HEK293 (cell line): Measurements from ENCODE around the gene HAND1.

Source experiments
- PRDM1 ChIP-seq: fragments of 450-650 bp; formaldehyde crosslinking; IDR thresholded peaks from 2 replicates; pipeline ENCODE4; 2016; ENCODE audit warnings: missing biosample characterization, missing genetic modification characterization
- REPIN1 ChIP-seq: fragments of 450-650 bp; formaldehyde crosslinking; IDR thresholded peaks from 2 replicates; pipeline ENCODE4 v1.5.1; 2017; ENCODE audit warnings: missing biosample characterization, missing genetic modification characterization, low read depth
- YY1 ChIP-seq: fragments of 450-650 bp; formaldehyde crosslinking; IDR thresholded peaks from 2 replicates; pipeline ENCODE4 v1.5.1; 2018; ENCODE audit warnings: missing biosample characterization, missing genetic modification characterization
- ZNF274 ChIP-seq, 2 experiments: fragments of 200-500 bp in 1 of 2; fragments of 450-650 bp in 1 of 2; sonication (Bioruptor generic) in 1 of 2; formaldehyde crosslinking in 1 of 2; IDR thresholded peaks; 2 replicates each; pipeline versions ENCODE4 v1.5.1 to v1.6.1; 2014 to 2016; ENCODE audit warnings: borderline replicate concordance in 1 of 2, inconsistent platforms in 1 of 2, low read length in 1 of 2, missing biosample characterization in 1 of 2, missing genetic modification characterization in 1 of 2
- TF ChIP-seq, protein P1 (sequence below): fragments of 450-650 bp; formaldehyde crosslinking; IDR thresholded peaks from 2 replicates; pipeline ENCODE4 v1.5.1; 2016; ENCODE audit warnings: missing biosample characterization, missing genetic modification characterization
- TF ChIP-seq, protein P2 (sequence below): fragments of 450-650 bp; formaldehyde crosslinking; IDR thresholded peaks from 2 replicates; pipeline ENCODE4 v1.5.1; 2016; ENCODE audit warnings: missing biosample characterization, missing genetic modification characterization
- TF ChIP-seq, protein P3 (sequence below): fragments of 450-650 bp; formaldehyde crosslinking; IDR thresholded peaks from 2 replicates; pipeline ENCODE4 v1.5.0; 2017; ENCODE audit warnings: missing biosample characterization, missing genetic modification characterization, borderline replicate concordance
- TF ChIP-seq, protein P4 (sequence below): fragments of 450-650 bp; formaldehyde crosslinking; IDR thresholded peaks from 2 replicates; pipeline ENCODE4 v1.5.1; 2016; ENCODE audit warnings: missing biosample characterization, missing genetic modification characterization

DNA sequence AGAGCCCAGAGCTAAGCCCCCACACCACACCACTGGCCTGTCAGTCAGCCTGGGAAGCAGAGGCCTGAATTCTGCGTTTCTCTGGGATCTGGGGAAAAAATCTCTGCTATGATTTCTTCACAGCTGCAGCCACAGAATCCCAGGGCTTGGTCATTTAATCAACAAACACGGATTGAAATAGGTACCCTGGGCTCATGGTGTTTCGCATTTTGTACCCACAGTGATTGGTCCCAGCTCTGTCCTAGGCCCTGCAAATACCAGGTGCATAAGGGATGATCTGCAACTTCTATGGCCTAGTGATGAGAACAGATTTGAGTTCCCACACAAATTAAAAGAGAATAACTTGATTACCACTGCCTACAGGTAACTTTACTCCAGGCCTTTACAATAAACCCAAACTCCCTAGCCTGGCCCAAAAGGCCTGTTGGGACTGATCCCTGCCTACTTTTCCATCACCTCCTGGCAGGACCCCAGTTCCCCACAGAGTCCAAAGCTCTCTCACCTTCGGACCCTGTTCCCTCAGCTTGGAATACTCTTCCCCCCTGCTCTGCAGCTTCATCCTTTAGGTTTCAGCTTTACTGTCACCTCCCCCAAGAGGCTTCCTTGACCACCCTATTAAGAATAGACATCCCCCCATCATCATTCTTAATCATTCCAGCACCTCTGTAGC is 46.9 kb downstream of the HAND1 start:
- TF ChIP-seq, protein P1, sequence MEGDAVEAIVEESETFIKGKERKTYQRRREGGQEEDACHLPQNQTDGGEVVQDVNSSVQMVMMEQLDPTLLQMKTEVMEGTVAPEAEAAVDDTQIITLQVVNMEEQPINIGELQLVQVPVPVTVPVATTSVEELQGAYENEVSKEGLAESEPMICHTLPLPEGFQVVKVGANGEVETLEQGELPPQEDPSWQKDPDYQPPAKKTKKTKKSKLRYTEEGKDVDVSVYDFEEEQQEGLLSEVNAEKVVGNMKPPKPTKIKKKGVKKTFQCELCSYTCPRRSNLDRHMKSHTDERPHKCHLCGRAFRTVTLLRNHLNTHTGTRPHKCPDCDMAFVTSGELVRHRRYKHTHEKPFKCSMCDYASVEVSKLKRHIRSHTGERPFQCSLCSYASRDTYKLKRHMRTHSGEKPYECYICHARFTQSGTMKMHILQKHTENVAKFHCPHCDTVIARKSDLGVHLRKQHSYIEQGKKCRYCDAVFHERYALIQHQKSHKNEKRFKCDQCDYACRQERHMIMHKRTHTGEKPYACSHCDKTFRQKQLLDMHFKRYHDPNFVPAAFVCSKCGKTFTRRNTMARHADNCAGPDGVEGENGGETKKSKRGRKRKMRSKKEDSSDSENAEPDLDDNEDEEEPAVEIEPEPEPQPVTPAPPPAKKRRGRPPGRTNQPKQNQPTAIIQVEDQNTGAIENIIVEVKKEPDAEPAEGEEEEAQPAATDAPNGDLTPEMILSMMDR (tag by site-specific recombination), result no peak
- TF ChIP-seq, protein P2, sequence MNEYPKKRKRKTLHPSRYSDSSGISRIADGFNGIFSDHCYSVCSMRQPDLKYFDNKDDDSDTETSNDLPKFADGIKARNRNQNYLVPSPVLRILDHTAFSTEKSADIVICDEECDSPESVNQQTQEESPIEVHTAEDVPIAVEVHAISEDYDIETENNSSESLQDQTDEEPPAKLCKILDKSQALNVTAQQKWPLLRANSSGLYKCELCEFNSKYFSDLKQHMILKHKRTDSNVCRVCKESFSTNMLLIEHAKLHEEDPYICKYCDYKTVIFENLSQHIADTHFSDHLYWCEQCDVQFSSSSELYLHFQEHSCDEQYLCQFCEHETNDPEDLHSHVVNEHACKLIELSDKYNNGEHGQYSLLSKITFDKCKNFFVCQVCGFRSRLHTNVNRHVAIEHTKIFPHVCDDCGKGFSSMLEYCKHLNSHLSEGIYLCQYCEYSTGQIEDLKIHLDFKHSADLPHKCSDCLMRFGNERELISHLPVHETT (tag by site-specific recombination), result no peak
- TF ChIP-seq PRDM1 (tag by site-specific recombination) (no peak), ZNF274 (IDR thresholded peaks at IDR 0.05; ENCODE audit: low read length) (no peak), ZNF274 (tag by site-specific recombination; IDR thresholded peaks at IDR 0.05; ENCODE audit: borderline replicate concordance) (no peak), REPIN1 (tag by site-specific recombination) (no peak), YY1 (tag by site-specific recombination) (no peak)
- TF ChIP-seq, protein P3, sequence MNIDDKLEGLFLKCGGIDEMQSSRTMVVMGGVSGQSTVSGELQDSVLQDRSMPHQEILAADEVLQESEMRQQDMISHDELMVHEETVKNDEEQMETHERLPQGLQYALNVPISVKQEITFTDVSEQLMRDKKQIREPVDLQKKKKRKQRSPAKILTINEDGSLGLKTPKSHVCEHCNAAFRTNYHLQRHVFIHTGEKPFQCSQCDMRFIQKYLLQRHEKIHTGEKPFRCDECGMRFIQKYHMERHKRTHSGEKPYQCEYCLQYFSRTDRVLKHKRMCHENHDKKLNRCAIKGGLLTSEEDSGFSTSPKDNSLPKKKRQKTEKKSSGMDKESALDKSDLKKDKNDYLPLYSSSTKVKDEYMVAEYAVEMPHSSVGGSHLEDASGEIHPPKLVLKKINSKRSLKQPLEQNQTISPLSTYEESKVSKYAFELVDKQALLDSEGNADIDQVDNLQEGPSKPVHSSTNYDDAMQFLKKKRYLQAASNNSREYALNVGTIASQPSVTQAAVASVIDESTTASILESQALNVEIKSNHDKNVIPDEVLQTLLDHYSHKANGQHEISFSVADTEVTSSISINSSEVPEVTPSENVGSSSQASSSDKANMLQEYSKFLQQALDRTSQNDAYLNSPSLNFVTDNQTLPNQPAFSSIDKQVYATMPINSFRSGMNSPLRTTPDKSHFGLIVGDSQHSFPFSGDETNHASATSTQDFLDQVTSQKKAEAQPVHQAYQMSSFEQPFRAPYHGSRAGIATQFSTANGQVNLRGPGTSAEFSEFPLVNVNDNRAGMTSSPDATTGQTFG (tag by site-specific recombination), result no peak
- TF ChIP-seq, protein P4, sequence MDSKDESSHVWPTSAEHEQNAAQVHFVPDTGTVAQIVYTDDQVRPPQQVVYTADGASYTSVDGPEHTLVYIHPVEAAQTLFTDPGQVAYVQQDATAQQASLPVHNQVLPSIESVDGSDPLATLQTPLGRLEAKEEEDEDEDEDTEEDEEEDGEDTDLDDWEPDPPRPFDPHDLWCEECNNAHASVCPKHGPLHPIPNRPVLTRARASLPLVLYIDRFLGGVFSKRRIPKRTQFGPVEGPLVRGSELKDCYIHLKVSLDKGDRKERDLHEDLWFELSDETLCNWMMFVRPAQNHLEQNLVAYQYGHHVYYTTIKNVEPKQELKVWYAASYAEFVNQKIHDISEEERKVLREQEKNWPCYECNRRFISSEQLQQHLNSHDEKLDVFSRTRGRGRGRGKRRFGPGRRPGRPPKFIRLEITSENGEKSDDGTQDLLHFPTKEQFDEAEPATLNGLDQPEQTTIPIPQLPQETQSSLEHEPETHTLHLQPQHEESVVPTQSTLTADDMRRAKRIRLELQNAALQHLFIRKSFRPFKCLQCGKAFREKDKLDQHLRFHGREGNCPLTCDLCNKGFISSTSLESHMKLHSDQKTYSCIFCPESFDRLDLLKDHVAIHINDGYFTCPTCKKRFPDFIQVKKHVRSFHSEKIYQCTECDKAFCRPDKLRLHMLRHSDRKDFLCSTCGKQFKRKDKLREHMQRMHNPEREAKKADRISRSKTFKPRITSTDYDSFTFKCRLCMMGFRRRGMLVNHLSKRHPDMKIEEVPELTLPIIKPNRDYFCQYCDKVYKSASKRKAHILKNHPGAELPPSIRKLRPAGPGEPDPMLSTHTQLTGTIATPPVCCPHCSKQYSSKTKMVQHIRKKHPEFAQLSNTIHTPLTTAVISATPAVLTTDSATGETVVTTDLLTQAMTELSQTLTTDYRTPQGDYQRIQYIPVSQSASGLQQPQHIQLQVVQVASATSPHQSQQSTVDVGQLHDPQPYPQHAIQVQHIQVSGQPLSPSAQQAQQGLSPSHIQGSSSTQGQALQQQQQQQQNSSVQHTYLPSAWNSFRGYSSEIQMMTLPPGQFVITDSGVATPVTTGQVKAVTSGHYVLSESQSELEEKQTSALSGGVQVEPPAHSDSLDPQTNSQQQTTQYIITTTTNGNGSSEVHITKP (tag by site-specific recombination), result no peak
